HUES6 (cell line): ENCODE measurements around the gene FCAR.
"Not testable (repeated sequence)": the region's sequence is repeated elsewhere in the genome, so short reads cannot be mapped to it uniquely, and the experiment has no call there.

Experiments
- H3K27ac ChIP-seq: 2 replicates; pipeline ENCODE4 v1.7.0; 2013; ENCODE audit warnings: low read depth, mild to moderate bottlenecking, low read length, inconsistent platforms
- H3K27me3 ChIP-seq: 2 replicates; pipeline ENCODE4 v1.6.1; 2013; ENCODE audit warnings: low read length; ENCODE audit not compliant: control insufficient read depth, insufficient read depth
- H3K36me3 ChIP-seq: 2 replicates; pipeline ENCODE4 v1.6.1; 2013; ENCODE audit warnings: low read length; ENCODE audit not compliant: control insufficient read depth, insufficient read depth
- H3K4me1 ChIP-seq: 2 replicates; pipeline ENCODE4 v1.6.1; 2013; ENCODE audit warnings: low read length; ENCODE audit not compliant: control insufficient read depth, insufficient read depth
- H3K4me3 ChIP-seq: 2 replicates; pipeline ENCODE4 v1.5.1; 2013; ENCODE audit warnings: low read depth, low read length
- H3K9ac ChIP-seq: one replicate; pipeline ENCODE4 v1.6.1; 2013; ENCODE audit warnings: mild to moderate bottlenecking, low read length
- H3K9me3 ChIP-seq: 2 replicates; pipeline ENCODE4 v1.6.1; 2013; ENCODE audit warnings: low read depth, low read length; ENCODE audit not compliant: control insufficient read depth, insufficient read depth

Gene FCAR

GRCh38 chr19:54855241-54855640, 18.8 kb upstream of the FCAR start:
- not testable (repeated sequence) for H3K4me1 ChIP-seq, H3K4me3 ChIP-seq, H3K36me3 ChIP-seq, H3K27ac ChIP-seq, H3K9ac ChIP-seq
- peaks cover 20% of the 10 kb centered on the region; the same call in 1 of the 2 replicates for H3K27me3 ChIP-seq
- peaks cover 32% of the 10 kb centered on the region; the same call in 1 of the 2 replicates for H3K9me3 ChIP-seq

- H3K4me3 ChIP-seq, H3K36me3 ChIP-seq, H3K9ac ChIP-seq, H3K27ac ChIP-seq, H3K4me1 ChIP-seq: not testable (repeated sequence)
- peaks cover 16% of the 10 kb centered on the region; the same call in 1 of the 2 replicates for H3K9me3 ChIP-seq
- peaks cover 21% of the 10 kb centered on the region; the same call in 1 of the 2 replicates for H3K27me3 ChIP-seq
These were observed 15.6 kb upstream of the FCAR start for GRCh38 chr19:54858476-54858875.

- not testable (repeated sequence) for H3K9ac ChIP-seq, H3K4me1 ChIP-seq, H3K36me3 ChIP-seq, H3K4me3 ChIP-seq, H3K27ac ChIP-seq, H3K9me3 ChIP-seq
- peaks cover 21% of the 10 kb centered on the region; the same call in 1 of the 2 replicates for H3K27me3 ChIP-seq
These were observed 14.6 kb upstream of the FCAR start for GRCh38 chr19:54859421-54859820.

- not testable (repeated sequence) for H3K9ac ChIP-seq, H3K27ac ChIP-seq, H3K4me1 ChIP-seq, H3K9me3 ChIP-seq, H3K4me3 ChIP-seq, H3K36me3 ChIP-seq
- peaks cover 33% of the 10 kb centered on the region; the same call in 1 of the 2 replicates for H3K27me3 ChIP-seq
These were observed 10.6 kb upstream of the FCAR start for GRCh38 chr19:54863459-54863858.

DNA sequence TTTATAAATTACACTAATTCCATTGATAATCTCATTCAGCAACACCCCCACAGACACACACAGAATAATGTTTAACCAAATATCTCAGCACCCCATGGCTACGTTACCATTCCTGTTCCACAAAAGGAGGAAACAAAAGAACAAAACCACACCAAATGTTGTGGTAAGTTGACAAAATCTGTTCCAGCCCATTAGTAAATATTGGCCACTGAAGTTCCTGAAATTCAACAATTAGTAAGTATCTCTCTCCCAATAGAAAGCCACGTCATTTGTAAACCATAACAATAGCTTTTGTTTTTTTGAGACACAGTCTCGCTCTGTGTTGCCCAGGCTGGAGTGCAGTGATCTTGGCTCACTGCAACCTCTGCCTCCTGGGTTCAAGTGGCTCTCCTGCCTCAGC, 2.3 kb upstream of the FCAR start:
- H3K9me3 ChIP-seq = peaks cover 2% of the 10 kb centered on the region; the same call in 1 of the 2 replicates
- H3K27me3 ChIP-seq = peaks cover 2% of the 10 kb centered on the region; the same call in 1 of the 2 replicates
- no peaks in the 10 kb centered on the region for H3K36me3 ChIP-seq
- H3K9ac ChIP-seq = no peak overlapping the region
- H3K4me1 ChIP-seq = no peaks in the 10 kb centered on the region
- H3K27ac ChIP-seq = no peak overlapping the region
- no peak overlapping the region for H3K4me3 ChIP-seq

GRCh38 chr19:54875506-54875905, 1.5 kb downstream of the FCAR start:
- peaks cover 2% of the 10 kb centered on the region; the same call in 1 of the 2 replicates for H3K27me3 ChIP-seq
- no peak overlapping the region for H3K9ac ChIP-seq
- H3K9me3 ChIP-seq = no peaks in the 10 kb centered on the region
- H3K27ac ChIP-seq = no peak overlapping the region
- no peak overlapping the region for H3K4me3 ChIP-seq
- no peaks in the 10 kb centered on the region for H3K36me3 ChIP-seq
- H3K4me1 ChIP-seq = no peaks in the 10 kb centered on the region

DNA sequence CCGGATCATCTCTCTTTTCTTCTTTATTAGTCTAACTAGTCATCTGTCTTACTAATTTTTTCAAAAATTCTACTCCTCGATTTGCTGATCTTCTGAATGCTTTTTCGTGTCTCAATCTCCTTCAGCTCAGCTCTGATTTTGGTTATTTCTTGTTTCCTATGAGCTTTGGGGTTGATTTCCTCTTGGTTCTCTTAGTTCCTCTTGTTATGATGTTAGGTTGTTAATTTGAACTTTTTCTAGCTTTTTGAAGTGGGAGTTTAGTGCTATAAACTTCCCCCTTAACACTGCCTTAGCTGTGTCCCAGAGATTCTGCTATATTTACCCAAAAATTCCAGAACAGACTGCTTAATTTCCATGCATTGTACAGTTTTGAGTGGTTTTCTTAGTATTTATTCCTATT, 3.4 kb downstream of the FCAR start:
- no peak overlapping the region for H3K9ac ChIP-seq
- no peak overlapping the region for H3K27ac ChIP-seq
- peaks cover 5% of the 10 kb centered on the region; the same call in 1 of the 2 replicates for H3K27me3 ChIP-seq
- H3K36me3 ChIP-seq = no peaks in the 10 kb centered on the region
- H3K9me3 ChIP-seq = no peaks in the 10 kb centered on the region
- H3K4me3 ChIP-seq = no peak overlapping the region
- no peaks in the 10 kb centered on the region for H3K4me1 ChIP-seq

- H3K9me3 ChIP-seq = no peaks in the 10 kb centered on the region
- no peak overlapping the region for H3K9ac ChIP-seq
- H3K27ac ChIP-seq = no peak overlapping the region
- H3K4me1 ChIP-seq = no peaks in the 10 kb centered on the region
- H3K4me3 ChIP-seq = no peak overlapping the region
- H3K36me3 ChIP-seq = no peaks in the 10 kb centered on the region
- peaks cover 7% of the 10 kb centered on the region for H3K27me3 ChIP-seq
These were observed 7.8 kb downstream of the FCAR start for GRCh38 chr19:54881884-54882283.

- H3K27me3 ChIP-seq = peaks cover 7% of the 10 kb centered on the region
- H3K9ac ChIP-seq = no peak overlapping the region
- no peaks in the 10 kb centered on the region for H3K9me3 ChIP-seq
- no peak overlapping the region for H3K27ac ChIP-seq
- no peak overlapping the region for H3K4me3 ChIP-seq
- no peaks in the 10 kb centered on the region for H3K4me1 ChIP-seq
- no peaks in the 10 kb centered on the region for H3K36me3 ChIP-seq
These were observed 8.7 kb downstream of the FCAR start for GRCh38 chr19:54882758-54883157.

GRCh38 chr19:54883228-54883627, 9.2 kb downstream of the FCAR start:
- no peak overlapping the region for H3K27ac ChIP-seq
- no peaks in the 10 kb centered on the region for H3K4me1 ChIP-seq
- H3K9ac ChIP-seq = no peak overlapping the region
- H3K9me3 ChIP-seq = no peaks in the 10 kb centered on the region
- H3K27me3 ChIP-seq = peaks cover 7% of the 10 kb centered on the region
- H3K36me3 ChIP-seq = no peaks in the 10 kb centered on the region
- no peak overlapping the region for H3K4me3 ChIP-seq

GRCh38 chr19:54888239-54888638, 14.2 kb downstream of the FCAR start:
- Histone ChIP-seq H3K36me3 (no peaks in the 10 kb centered on the region), H3K9ac (no peak overlapping the region), H3K4me3 (no peak overlapping the region), H3K4me1 (peaks cover 6% of the 10 kb centered on the region), H3K9me3 (no peaks in the 10 kb centered on the region), H3K27me3 (peaks cover 2% of the 10 kb centered on the region; the same call in 1 of the 2 replicates), H3K27ac (no peak overlapping the region)

- Histone ChIP-seq H3K27me3 (peaks cover 2% of the 10 kb centered on the region; the same call in 1 of the 2 replicates), H3K36me3 (no peaks in the 10 kb centered on the region), H3K4me3 (no peak overlapping the region), H3K9me3 (no peaks in the 10 kb centered on the region), H3K27ac (no peak overlapping the region), H3K4me1 (peaks cover 11% of the 10 kb centered on the region), H3K9ac (no peak overlapping the region)
These were observed 15.5 kb downstream of the FCAR start for GRCh38 chr19:54889566-54889965.
